Hepatocyte (in vitro differentiated cells): ENCODE results near the gene BRD2.

Experiments used
- CTCF ChIP-seq: fragments of 200-600 bp; sonication (generic); IDR thresholded peaks from 2 replicates; pipeline ENCODE4 v1.5.1; 2016; ENCODE audit warnings: antibody characterized with exemption, mild to moderate bottlenecking; ENCODE audit not compliant: poor library complexity
- EZH2phosphoT487 ChIP-seq: fragments of 200-600 bp; sonication (generic); IDR thresholded peaks from one replicate; pipeline ENCODE4 v1.6.1; 2018; ENCODE audit warnings: antibody characterized with exemption, mild to moderate bottlenecking, low read depth, moderate library complexity; ENCODE audit not compliant: unreplicated experiment, severe bottlenecking

- peak; percentile 31 for TF ChIP-seq CTCF
- no peak for TF ChIP-seq EZH2phosphoT487
These were observed 1.5 kb downstream of the BRD2 start for GRCh38 chr6:32969685-32970412.
